ENCODE data around the gene TMEM134. TPM values are rescaled to one million over a fixed set of nuclear protein-coding genes. Genes with fewer than 3 reads are reported as not detected.

The TMEM134 gene
- total RNA-seq, 1 experiment from 2014 or later: 36.0 TPM

GRCh38 chr11:67433536-67434394 lies 35.3 kb downstream of the TMEM134 start:
- ChIA-PET POLR2A (ENCODE audit: low non-redundant PET) (no interaction called here), CTCF (no interaction called here)
- Histone ChIP-seq H3K27ac (ENCODE audit: low read depth, low read length, poor library complexity, severe bottlenecking) (no peak overlapping the region), H3K27me3 (replicated peaks; ENCODE audit: insufficient read depth, low read depth, low read length, poor library complexity) (no peaks in the 10 kb centered on the region), H3K4me1 (ENCODE audit: insufficient read depth, low read length, poor library complexity, severe bottlenecking) (peaks cover 8% of the 10 kb centered on the region), H3K9me3 (ENCODE audit: low read depth, low read length, poor library complexity, severe bottlenecking) (no peaks in the 10 kb centered on the region), H3K36me3 (ENCODE audit: insufficient read depth, low read length, poor library complexity, severe bottlenecking) (peaks cover 33% of the 10 kb centered on the region), H3K4me3 (ENCODE audit: low read depth, low read length, poor library complexity, severe bottlenecking) (no peak overlapping the region)
- no TSS peak for BruUV-seq (replicated peaks)
- intact Hi-C loops (cut with micrococcal nuclease; ENCODE audit: unreplicated experiment): no loop called here
- no peak for DNase-seq (ENCODE audit: low spot score)
- TF ChIP-seq EZH2 (IDR thresholded peaks at IDR 0.05; ENCODE audit: borderline replicate concordance, low read depth, low read length, poor library complexity, severe bottlenecking): no peak
- TF ChIP-seq CTCF (conservative IDR thresholded peaks at IDR 0.05; ENCODE audit: low read depth, low read length): no peak

GRCh38 chr11:67432655-67433349 lies 36.2 kb downstream of the TMEM134 start:
- Histone ChIP-seq H3K27me3 (replicated peaks; ENCODE audit: insufficient read depth, low read depth, low read length, poor library complexity) (no peaks in the 10 kb centered on the region), H3K9me3 (ENCODE audit: low read depth, low read length, poor library complexity, severe bottlenecking) (no peaks in the 10 kb centered on the region), H3K36me3 (ENCODE audit: insufficient read depth, low read length, poor library complexity, severe bottlenecking) (peaks cover 26% of the 10 kb centered on the region), H3K4me1 (ENCODE audit: insufficient read depth, low read length, poor library complexity, severe bottlenecking) (peaks cover 8% of the 10 kb centered on the region), H3K27ac (ENCODE audit: low read depth, low read length, poor library complexity, severe bottlenecking) (no peak overlapping the region), H3K4me3 (ENCODE audit: low read depth, low read length, poor library complexity, severe bottlenecking) (no peak overlapping the region)
- CTCF ChIA-PET: no interaction called here
- POLR2A ChIA-PET (ENCODE audit: low non-redundant PET): no interaction called here
- no peak for DNase-seq (ENCODE audit: low spot score)
- intact Hi-C loops (cut with micrococcal nuclease; ENCODE audit: unreplicated experiment): no loop called here
- BruUV-seq (replicated peaks): no TSS peak
- TF ChIP-seq EZH2 (IDR thresholded peaks at IDR 0.05; ENCODE audit: borderline replicate concordance, low read depth, low read length, poor library complexity, severe bottlenecking) (no peak), CTCF (conservative IDR thresholded peaks at IDR 0.05; ENCODE audit: low read depth, low read length) (no peak)

GRCh38 chr11:67431346-67432249 lies 37.5 kb downstream of the TMEM134 start:
- no peak overlapping the region for H3K4me3 ChIP-seq (ENCODE audit: low read depth, low read length, poor library complexity, severe bottlenecking)
- no peaks in the 10 kb centered on the region for H3K27me3 ChIP-seq (replicated peaks; ENCODE audit: insufficient read depth, low read depth, low read length, poor library complexity)
- H3K27ac ChIP-seq (ENCODE audit: low read depth, low read length, poor library complexity, severe bottlenecking): no peak overlapping the region
- POLR2A ChIA-PET (ENCODE audit: low non-redundant PET): no interaction called here
- H3K4me1 ChIP-seq (ENCODE audit: insufficient read depth, low read length, poor library complexity, severe bottlenecking): peaks cover 11% of the 10 kb centered on the region
- BruUV-seq (replicated peaks): no TSS peak
- CTCF ChIA-PET: no interaction called here
- DNase-seq (ENCODE audit: low spot score): no peak
- peaks cover 21% of the 10 kb centered on the region for H3K36me3 ChIP-seq (ENCODE audit: insufficient read depth, low read length, poor library complexity, severe bottlenecking)
- H3K9me3 ChIP-seq (ENCODE audit: low read depth, low read length, poor library complexity, severe bottlenecking): no peaks in the 10 kb centered on the region
- intact Hi-C loops (cut with micrococcal nuclease; ENCODE audit: unreplicated experiment): no loop called here
- TF ChIP-seq CTCF (conservative IDR thresholded peaks at IDR 0.05; ENCODE audit: low read depth, low read length) (no peak), EZH2 (IDR thresholded peaks at IDR 0.05; ENCODE audit: borderline replicate concordance, low read depth, low read length, poor library complexity, severe bottlenecking) (no peak)

All from A673 (cell line).